ENCODE results near the gene DOC2A.
A peak's percentile ranks its signal among the peaks of the same experiment; 100 is the strongest.

Gene DOC2A

DNA sequence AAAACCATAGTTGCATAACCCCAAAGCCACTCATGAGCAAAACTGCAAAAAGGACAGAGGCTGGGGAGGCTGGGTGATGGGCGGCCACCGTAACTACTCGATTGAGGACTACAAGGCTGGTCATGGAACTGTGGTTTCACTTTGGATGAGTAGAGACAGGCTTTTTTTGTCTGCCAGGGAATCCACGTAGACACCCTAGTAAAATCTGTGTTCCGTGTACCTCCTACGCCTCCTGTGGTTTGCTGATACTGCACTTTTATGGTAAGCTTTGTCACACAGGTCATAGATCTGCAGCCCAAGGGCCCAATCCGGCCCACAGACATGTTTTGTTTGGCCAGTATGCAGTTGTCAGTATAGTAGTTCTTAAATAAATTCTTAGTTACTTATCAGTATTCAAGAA is 22.4 kb upstream of the DOC2A start:
- Histone ChIP-seq H3K9me3 (ENCODE audit: low read length) (no peaks in the 10 kb centered on the region), H3K27me3 (ENCODE audit: insufficient read depth, low read length) (peaks cover 5% of the 10 kb centered on the region; the same call in 1 of the 2 replicates), H2AFZ (ENCODE audit: low read length) (no peak overlapping the region), H3K36me3 (ENCODE audit: insufficient read depth, low read length) (no peaks in the 10 kb centered on the region; the same call in 1 of the 2 replicates), H3K4me3 (ENCODE audit: low read depth, low read length, poor library complexity, severe bottlenecking) (no peak overlapping the region), H3K9ac (ENCODE audit: low read length) (no peak overlapping the region), H3K27ac (ENCODE audit: low read depth, low read length, poor library complexity, severe bottlenecking) (no peak overlapping the region), H3K9me2 (ENCODE audit: low read depth, low read length) (no peaks in the 10 kb centered on the region), H3K4me1 (ENCODE audit: insufficient read depth, low read length, severe bottlenecking) (no peaks in the 10 kb centered on the region), H3K79me2 (ENCODE audit: insufficient read depth, low read length) (no peaks in the 10 kb centered on the region), H3F3A (ENCODE audit: insufficient read depth, low read length) (no peaks in the 10 kb centered on the region), H4K20me1 (ENCODE audit: insufficient read depth, low read length) (no peaks in the 10 kb centered on the region), H3K4me2 (ENCODE audit: low read length) (no peak overlapping the region)
- TF ChIP-seq EZH2 (IDR thresholded peaks at IDR 0.05; ENCODE audit: borderline replicate concordance, low read length) = no peak
- TF ChIP-seq, protein P1, sequence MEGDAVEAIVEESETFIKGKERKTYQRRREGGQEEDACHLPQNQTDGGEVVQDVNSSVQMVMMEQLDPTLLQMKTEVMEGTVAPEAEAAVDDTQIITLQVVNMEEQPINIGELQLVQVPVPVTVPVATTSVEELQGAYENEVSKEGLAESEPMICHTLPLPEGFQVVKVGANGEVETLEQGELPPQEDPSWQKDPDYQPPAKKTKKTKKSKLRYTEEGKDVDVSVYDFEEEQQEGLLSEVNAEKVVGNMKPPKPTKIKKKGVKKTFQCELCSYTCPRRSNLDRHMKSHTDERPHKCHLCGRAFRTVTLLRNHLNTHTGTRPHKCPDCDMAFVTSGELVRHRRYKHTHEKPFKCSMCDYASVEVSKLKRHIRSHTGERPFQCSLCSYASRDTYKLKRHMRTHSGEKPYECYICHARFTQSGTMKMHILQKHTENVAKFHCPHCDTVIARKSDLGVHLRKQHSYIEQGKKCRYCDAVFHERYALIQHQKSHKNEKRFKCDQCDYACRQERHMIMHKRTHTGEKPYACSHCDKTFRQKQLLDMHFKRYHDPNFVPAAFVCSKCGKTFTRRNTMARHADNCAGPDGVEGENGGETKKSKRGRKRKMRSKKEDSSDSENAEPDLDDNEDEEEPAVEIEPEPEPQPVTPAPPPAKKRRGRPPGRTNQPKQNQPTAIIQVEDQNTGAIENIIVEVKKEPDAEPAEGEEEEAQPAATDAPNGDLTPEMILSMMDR (IDR thresholded peaks at IDR 0.05; ENCODE audit: low read length) = no peak

DNA sequence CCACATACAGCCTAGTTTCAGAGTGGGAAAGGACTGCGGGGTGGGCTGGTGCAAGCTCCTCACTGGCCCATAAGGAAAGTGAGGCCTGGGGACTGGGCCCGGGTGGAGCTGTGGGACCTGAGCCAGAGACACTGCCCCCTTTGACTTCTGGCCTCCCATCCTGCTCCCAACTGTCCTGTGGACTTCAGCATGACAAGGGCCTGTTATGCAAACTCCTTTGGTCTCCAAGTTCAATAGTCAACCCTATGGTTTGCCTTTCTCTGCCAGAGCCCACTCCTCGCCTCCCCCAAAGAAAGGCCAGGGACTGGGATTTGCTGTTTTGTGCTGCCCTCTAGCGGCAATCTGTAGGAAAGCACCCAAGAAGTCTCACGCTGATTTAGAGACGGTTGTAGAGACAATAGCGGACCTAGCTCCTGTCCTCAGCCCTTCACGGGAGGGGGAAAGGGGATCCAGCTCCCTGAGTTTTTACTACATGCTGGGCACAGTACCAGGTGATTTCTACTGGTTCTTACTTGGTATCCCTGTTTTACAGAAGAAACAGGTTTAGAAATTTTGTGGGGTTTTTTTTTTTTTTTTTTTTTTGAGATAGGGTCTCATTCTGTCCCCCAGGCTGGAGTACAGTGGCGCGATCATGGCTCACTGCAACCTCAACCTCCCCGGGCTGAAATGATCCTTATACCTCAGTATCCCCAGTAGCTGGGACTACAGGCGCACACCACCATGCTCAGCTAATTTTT is 21.4 kb upstream of the DOC2A start:
- no peak overlapping the region for H3K4me2 ChIP-seq (ENCODE audit: low read length)
- no peak overlapping the region for H3K4me3 ChIP-seq (ENCODE audit: low read depth, low read length, poor library complexity, severe bottlenecking)
- no peak overlapping the region for H3K27ac ChIP-seq (ENCODE audit: low read depth, low read length, poor library complexity, severe bottlenecking)

DNA sequence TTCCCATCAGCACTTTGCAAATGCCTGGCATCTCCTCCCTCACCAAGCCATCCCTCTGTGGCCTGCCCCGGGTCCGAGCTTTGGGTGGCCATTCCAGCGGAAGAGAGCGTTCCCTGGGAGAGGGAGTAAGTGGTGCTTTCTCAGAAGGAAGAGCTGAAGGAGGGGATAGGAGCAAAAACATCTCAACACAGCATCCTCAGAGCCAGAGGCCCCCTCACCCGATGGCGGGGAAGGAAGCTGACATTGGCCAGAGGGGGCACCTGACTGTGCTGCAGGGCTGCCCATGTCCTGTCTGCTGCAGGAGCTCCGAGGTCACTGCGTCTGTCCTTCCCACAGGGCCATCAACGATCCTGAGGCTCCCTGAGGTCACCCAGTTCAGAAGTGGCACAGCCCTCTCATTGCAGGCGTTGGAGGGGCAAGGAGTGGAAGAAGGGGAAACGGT is 20.7 kb upstream of the DOC2A start:
- Histone ChIP-seq H3K27ac (ENCODE audit: low read depth, low read length, poor library complexity, severe bottlenecking) (no peak overlapping the region), H3K4me3 (ENCODE audit: low read depth, low read length, poor library complexity, severe bottlenecking) (no peak overlapping the region), H3K9ac (ENCODE audit: low read length) (no peak overlapping the region), H3K9me2 (ENCODE audit: low read depth, low read length) (no peaks in the 10 kb centered on the region), H3K9me3 (ENCODE audit: low read length) (no peaks in the 10 kb centered on the region), H3K4me2 (ENCODE audit: low read length) (no peak overlapping the region), H3K27me3 (ENCODE audit: insufficient read depth, low read length) (peaks cover 8% of the 10 kb centered on the region; the same call in 1 of the 2 replicates), H4K20me1 (ENCODE audit: insufficient read depth, low read length) (no peaks in the 10 kb centered on the region), H3F3A (ENCODE audit: insufficient read depth, low read length) (no peaks in the 10 kb centered on the region), H3K36me3 (ENCODE audit: insufficient read depth, low read length) (no peaks in the 10 kb centered on the region; the same call in 1 of the 2 replicates), H3K4me1 (ENCODE audit: insufficient read depth, low read length, severe bottlenecking) (no peaks in the 10 kb centered on the region), H2AFZ (ENCODE audit: low read length) (no peak overlapping the region), H3K79me2 (ENCODE audit: insufficient read depth, low read length) (no peaks in the 10 kb centered on the region)
- no peak for TF ChIP-seq EZH2 (IDR thresholded peaks at IDR 0.05; ENCODE audit: borderline replicate concordance, low read length)
- TF ChIP-seq, protein P1 (IDR thresholded peaks at IDR 0.05; ENCODE audit: low read length) = no peak

More for the DNA sequence above, 21.4 kb upstream of the DOC2A start:
- Histone ChIP-seq H2AFZ (ENCODE audit: low read length) (no peak overlapping the region), H3K27me3 (ENCODE audit: insufficient read depth, low read length) (peaks cover 5% of the 10 kb centered on the region; the same call in 1 of the 2 replicates), H4K20me1 (ENCODE audit: insufficient read depth, low read length) (no peaks in the 10 kb centered on the region), H3K4me1 (ENCODE audit: insufficient read depth, low read length, severe bottlenecking) (no peaks in the 10 kb centered on the region), H3K79me2 (ENCODE audit: insufficient read depth, low read length) (no peaks in the 10 kb centered on the region), H3K36me3 (ENCODE audit: insufficient read depth, low read length) (no peaks in the 10 kb centered on the region; the same call in 1 of the 2 replicates), H3K9me2 (ENCODE audit: low read depth, low read length) (no peaks in the 10 kb centered on the region), H3F3A (ENCODE audit: insufficient read depth, low read length) (no peaks in the 10 kb centered on the region), H3K9me3 (ENCODE audit: low read length) (no peaks in the 10 kb centered on the region), H3K9ac (ENCODE audit: low read length) (no peak overlapping the region)
- TF ChIP-seq, protein P1 (IDR thresholded peaks at IDR 0.05; ENCODE audit: low read length) = peak; percentile 95
- TF ChIP-seq EZH2 (IDR thresholded peaks at IDR 0.05; ENCODE audit: borderline replicate concordance, low read length) = no peak
